Natural killer cell (primary cell): Measurements from ENCODE around the gene NSUN4. TPM values are rescaled to one million over a fixed set of nuclear protein-coding genes. Genes with fewer than 3 reads are reported as not detected.
"Not testable (repeated sequence)": the region's sequence is repeated elsewhere in the genome, so short reads cannot be mapped to it uniquely, and the experiment has no call there.

Experiments
- ATAC-seq, 3 donors: fragments of 150-1000 bp in 2 of 3; fragments of 200-7000 bp in 1 of 3; cut with Tn5 transposase; 1 replicate in 1 of 3; 2 replicates in 2 of 3; pipeline ENCODE4 v1.10.0; 2021; ENCODE audit warnings: mild to moderate bottlenecking in 2 of 3, moderate library complexity in 2 of 3
- DNase-seq, 2 donors: peaks; one replicate each; pipeline versions ENCODE4 v3.0.0 to v3.0.0-alpha.2; 2013 to 2021; ENCODE audit warnings: mixed read lengths in 1 of 2
- H3K27ac ChIP-seq: one replicate; pipeline ENCODE4 v1.5.1; 2013; ENCODE audit warnings: mild to moderate bottlenecking, low read length
- H3K27me3 ChIP-seq: one replicate; pipeline ENCODE4 v1.6.1; 2013; ENCODE audit warnings: low read length; ENCODE audit not compliant: control insufficient read depth, insufficient read depth
- H3K36me3 ChIP-seq: one replicate; pipeline ENCODE4 v1.6.1; 2013; ENCODE audit warnings: low read length; ENCODE audit not compliant: control insufficient read depth, insufficient read depth
- H3K4me1 ChIP-seq: one replicate; pipeline ENCODE4 v1.6.1; 2013; ENCODE audit warnings: low read length; ENCODE audit not compliant: control insufficient read depth, insufficient read depth
- H3K4me3 ChIP-seq: one replicate; pipeline ENCODE4 v1.5.1; 2013; ENCODE audit warnings: low read length
- H3K9me3 ChIP-seq: one replicate; pipeline ENCODE4 v1.6.1; 2013; ENCODE audit warnings: low read length; ENCODE audit not compliant: control insufficient read depth, insufficient read depth
- H3K27ac Mint-ChIP-seq, 2 donors: one replicate each; pipeline ENCODE4 v1.8.0; 2022; ENCODE audit warnings: mild to moderate bottlenecking in 2 of 2, mixed read lengths in 2 of 2, moderate library complexity in 1 of 2
- H3K27me3 Mint-ChIP-seq, 2 donors: one replicate each; pipeline ENCODE4 v1.8.0; 2022; ENCODE audit warnings: low read depth in 2 of 2, mixed read lengths in 2 of 2
- H3K36me3 Mint-ChIP-seq: one replicate; pipeline ENCODE4 v1.8.0; 2022; ENCODE audit warnings: mixed read lengths
- H3K4me1 Mint-ChIP-seq, 2 donors: one replicate each; pipeline ENCODE4 v1.8.0; 2022; ENCODE audit warnings: mixed read lengths in 2 of 2
- H3K4me3 Mint-ChIP-seq: one replicate; pipeline ENCODE4 v1.8.0; 2022; ENCODE audit warnings: mild to moderate bottlenecking, moderate library complexity, mixed read lengths
- H3K9me3 Mint-ChIP-seq, 2 donors: one replicate each; pipeline ENCODE4 v1.8.0; 2022; ENCODE audit warnings: mixed read lengths in 2 of 2
- WGBS: methylation state at CpG from one replicate; pipeline ENCODE4 v1.1.7; 2013; ENCODE audit warnings: missing lambda C conversion rate; ENCODE audit not compliant: insufficient coverage; 5-methylcytosine and 5-hydroxymethylcytosine counted together
- intact Hi-C: fragments of 100-400 bp; cut with micrococcal nuclease; formaldehyde crosslinking; loops from one replicate; pipeline ENCODE4 v1.14.2; 2022
- total RNA-seq, 4 donors: library from RNA; stranded (reverse); fragments of 120-200 nt in 1 of 4; gene quantifications; one replicate each; pipeline versions ENCODE4 v1.2.3 to v1.2.4, GENCODE V29; 2013 to 2022
- TF ChIP-seq, protein P1 (sequence below): fragments of 200-600 bp; IDR thresholded peaks from one replicate; pipeline ENCODE4 v1.8.0; 2022; ENCODE audit warnings: antibody characterized with exemption

Gene NSUN4
- total RNA-seq, 3 donors from 2014 or later (not counting 1 experiment from before 2014, with no cell fraction given), result 25.9 to 41.0 (median 36.3) TPM

DNA sequence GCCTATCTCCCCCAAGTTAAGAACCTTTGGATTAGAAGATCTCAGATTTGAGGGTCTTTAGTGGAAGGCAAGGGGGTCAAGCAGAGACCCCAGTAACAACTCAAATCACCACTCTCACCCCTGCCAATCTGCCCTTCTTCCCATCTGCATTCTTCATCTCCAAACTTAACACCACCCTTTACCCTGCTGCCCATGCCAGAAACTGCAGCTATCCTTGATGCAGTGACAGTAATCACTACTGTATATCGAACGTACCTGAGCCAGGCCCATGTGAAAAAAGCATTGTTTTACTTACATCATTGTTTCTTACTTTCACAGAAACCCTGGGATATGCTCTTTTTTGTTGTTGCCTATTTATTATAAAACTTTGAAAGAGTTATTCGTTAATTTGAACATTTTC, 26.5 kb downstream of the NSUN4 start:
- Mint-ChIP-seq H3K36me3 (peaks cover 11% of the 10 kb centered on the region), H3K27ac (no peak overlapping the region), H3K4me1 (peaks cover 0 to 3% of the 10 kb centered on the region in 2 donors), H3K9me3 (no peaks in the 10 kb centered on the region), H3K4me3 (no peak overlapping the region), H3K27me3 (no peaks in the 10 kb centered on the region)
- Histone ChIP-seq H3K36me3 (peaks cover 42% of the 10 kb centered on the region), H3K9me3 (no peaks in the 10 kb centered on the region), H3K27me3 (no peaks in the 10 kb centered on the region), H3K27ac (no peak overlapping the region), H3K4me3 (no peak overlapping the region), H3K4me1 (no peaks in the 10 kb centered on the region)
- WGBS, result 89% methylated on average over 3 of the region's 3 CpGs
- intact Hi-C loops, result no loop called here
- DNase-seq (no peak), ATAC-seq (no peak)
- TF ChIP-seq, protein P1, sequence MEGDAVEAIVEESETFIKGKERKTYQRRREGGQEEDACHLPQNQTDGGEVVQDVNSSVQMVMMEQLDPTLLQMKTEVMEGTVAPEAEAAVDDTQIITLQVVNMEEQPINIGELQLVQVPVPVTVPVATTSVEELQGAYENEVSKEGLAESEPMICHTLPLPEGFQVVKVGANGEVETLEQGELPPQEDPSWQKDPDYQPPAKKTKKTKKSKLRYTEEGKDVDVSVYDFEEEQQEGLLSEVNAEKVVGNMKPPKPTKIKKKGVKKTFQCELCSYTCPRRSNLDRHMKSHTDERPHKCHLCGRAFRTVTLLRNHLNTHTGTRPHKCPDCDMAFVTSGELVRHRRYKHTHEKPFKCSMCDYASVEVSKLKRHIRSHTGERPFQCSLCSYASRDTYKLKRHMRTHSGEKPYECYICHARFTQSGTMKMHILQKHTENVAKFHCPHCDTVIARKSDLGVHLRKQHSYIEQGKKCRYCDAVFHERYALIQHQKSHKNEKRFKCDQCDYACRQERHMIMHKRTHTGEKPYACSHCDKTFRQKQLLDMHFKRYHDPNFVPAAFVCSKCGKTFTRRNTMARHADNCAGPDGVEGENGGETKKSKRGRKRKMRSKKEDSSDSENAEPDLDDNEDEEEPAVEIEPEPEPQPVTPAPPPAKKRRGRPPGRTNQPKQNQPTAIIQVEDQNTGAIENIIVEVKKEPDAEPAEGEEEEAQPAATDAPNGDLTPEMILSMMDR, result no peak

DNA sequence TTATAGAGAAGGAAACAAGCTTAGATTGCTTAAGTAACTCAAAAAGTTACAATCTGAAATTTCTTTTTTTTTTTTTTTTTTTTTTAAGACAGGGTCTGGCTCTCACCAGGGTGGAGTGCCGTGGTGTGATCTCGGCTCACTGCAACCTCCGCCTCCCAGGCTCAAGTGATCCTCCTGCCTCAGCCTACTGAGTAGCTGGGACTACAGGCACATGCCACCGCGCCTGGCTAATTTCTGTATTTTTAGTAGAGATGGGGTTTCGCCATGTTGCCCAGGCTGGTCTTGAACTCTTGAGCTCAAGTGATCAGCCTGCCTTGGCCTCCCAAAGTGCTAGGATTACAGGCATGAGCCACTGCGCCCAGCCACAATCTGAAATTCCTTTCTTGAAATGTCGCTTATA, 27.1 kb downstream of the NSUN4 start:
- H3K4me1 Mint-ChIP-seq, H3K9me3 Mint-ChIP-seq, intact Hi-C loops, ATAC-seq, H3K36me3 Mint-ChIP-seq, H3K4me1 ChIP-seq, H3K4me3 ChIP-seq, H3K9me3 ChIP-seq, H3K27me3 Mint-ChIP-seq, H3K27ac ChIP-seq, H3K27me3 ChIP-seq, H3K4me3 Mint-ChIP-seq, DNase-seq, H3K27ac Mint-ChIP-seq: not testable (repeated sequence)
- WGBS, result 97% methylated on average over 8 of the region's 8 CpGs
- H3K36me3 ChIP-seq, result peaks cover 36% of the 10 kb centered on the region

DNA sequence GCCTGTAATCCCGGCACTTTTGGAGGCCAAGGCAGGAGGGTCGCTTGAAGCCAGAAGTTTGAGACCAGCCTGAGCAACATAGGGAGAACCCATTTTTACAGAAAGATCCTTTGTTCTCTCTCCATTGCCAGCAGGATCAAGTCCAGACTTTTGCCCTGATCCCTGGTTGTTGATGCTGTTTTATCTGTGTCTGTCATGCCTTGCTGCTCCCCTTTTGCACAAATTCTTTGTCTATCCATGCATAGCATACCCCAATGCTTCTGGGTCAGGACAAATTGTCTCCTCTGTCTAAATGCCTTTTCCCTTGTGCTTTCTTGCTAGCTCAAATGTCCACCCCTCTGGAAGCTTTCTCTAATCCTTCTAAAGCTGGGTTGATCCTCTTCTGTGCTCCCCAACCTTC, 28.2 kb downstream of the NSUN4 start:
- Histone ChIP-seq H3K27ac (no peak overlapping the region), H3K4me3 (no peak overlapping the region), H3K4me1 (no peaks in the 10 kb centered on the region), H3K27me3 (no peaks in the 10 kb centered on the region), H3K36me3 (peaks cover 25% of the 10 kb centered on the region), H3K9me3 (no peaks in the 10 kb centered on the region)
- ATAC-seq (no peak), DNase-seq (no peak)
- no peaks in the 10 kb centered on the region for H3K9me3 Mint-ChIP-seq
- no peaks in the 10 kb centered on the region for H3K4me1 Mint-ChIP-seq
- 100% methylated on average over 2 of the region's 2 CpGs for WGBS
- TF ChIP-seq, protein P1, result no peak
- H3K4me3 Mint-ChIP-seq, result no peak overlapping the region
- H3K36me3 Mint-ChIP-seq, result no peaks in the 10 kb centered on the region
- H3K27ac Mint-ChIP-seq, result peak overlapping the region in 1 of 2 donors; percentile 9
- intact Hi-C loops, result no loop called here
- H3K27me3 Mint-ChIP-seq, result no peaks in the 10 kb centered on the region

DNA sequence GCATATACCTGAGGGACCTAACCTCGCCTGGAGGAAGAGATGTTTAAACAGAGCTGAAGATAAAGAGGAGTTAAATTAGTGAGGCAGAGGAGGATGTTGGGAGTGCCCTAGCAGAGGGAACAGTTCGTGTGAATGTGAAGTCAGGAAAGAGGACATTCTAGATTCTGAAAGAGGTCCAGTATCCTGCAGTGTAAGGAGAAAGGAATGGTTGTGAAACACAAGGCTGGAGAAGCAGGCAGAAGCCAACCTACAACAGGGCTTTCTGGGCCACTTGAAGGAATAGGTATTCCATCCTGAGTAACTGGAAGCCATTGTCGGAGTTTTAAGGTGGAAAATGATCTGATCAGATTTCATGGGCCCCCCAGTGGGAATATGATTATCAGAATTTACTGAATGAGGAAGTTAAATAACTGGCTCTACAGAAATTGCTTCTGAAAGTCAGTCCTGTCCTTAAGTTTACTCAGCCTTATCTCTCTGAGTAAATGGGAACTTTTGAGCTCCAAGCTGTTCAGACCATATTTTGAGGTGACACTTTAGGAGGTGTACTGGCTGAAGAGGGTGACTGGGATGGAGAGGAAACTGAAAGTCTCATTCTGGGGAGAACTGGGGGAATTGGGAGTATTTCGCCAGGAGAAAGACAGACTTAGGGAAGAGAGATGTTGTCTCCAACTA, 29.1 kb downstream of the NSUN4 start:
- H3K27me3 Mint-ChIP-seq, result no peaks in the 10 kb centered on the region
- Histone ChIP-seq H3K4me3 (no peak overlapping the region), H3K27ac (no peak overlapping the region), H3K4me1 (no peaks in the 10 kb centered on the region), H3K27me3 (no peaks in the 10 kb centered on the region), H3K9me3 (no peaks in the 10 kb centered on the region), H3K36me3 (peaks cover 22% of the 10 kb centered on the region)
- no peak for ATAC-seq
- no peak for DNase-seq
- no peak overlapping the region for H3K4me3 Mint-ChIP-seq
- intact Hi-C loops, result no loop called here
- H3K36me3 Mint-ChIP-seq, result no peaks in the 10 kb centered on the region
- TF ChIP-seq, protein P1, result no peak
- no peak overlapping the region for H3K27ac Mint-ChIP-seq
- 76% methylated on average over 4 of the region's 4 CpGs for WGBS
- no peaks in the 10 kb centered on the region for H3K9me3 Mint-ChIP-seq
- H3K4me1 Mint-ChIP-seq, result no peaks in the 10 kb centered on the region
